Cardiac ventricle fibroblast (primary cell): Measurements from ENCODE around the gene PPP1R1A. TPM values are rescaled to one million over a fixed set of nuclear protein-coding genes. Genes with fewer than 3 reads are reported as not detected.

Experiments
- total RNA-seq: library from RNA; depleted of rRNA; stranded (reverse); fragments of >200 nt; gene quantifications from 2 replicates; pipeline ENCODE4 v1.2.3, GENCODE V29; 2015

Gene PPP1R1A, protein sequence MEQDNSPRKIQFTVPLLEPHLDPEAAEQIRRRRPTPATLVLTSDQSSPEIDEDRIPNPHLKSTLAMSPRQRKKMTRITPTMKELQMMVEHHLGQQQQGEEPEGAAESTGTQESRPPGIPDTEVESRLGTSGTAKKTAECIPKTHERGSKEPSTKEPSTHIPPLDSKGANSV
- total RNA-seq: 0.37 and 0.54 TPM in 2 replicates

DNA sequence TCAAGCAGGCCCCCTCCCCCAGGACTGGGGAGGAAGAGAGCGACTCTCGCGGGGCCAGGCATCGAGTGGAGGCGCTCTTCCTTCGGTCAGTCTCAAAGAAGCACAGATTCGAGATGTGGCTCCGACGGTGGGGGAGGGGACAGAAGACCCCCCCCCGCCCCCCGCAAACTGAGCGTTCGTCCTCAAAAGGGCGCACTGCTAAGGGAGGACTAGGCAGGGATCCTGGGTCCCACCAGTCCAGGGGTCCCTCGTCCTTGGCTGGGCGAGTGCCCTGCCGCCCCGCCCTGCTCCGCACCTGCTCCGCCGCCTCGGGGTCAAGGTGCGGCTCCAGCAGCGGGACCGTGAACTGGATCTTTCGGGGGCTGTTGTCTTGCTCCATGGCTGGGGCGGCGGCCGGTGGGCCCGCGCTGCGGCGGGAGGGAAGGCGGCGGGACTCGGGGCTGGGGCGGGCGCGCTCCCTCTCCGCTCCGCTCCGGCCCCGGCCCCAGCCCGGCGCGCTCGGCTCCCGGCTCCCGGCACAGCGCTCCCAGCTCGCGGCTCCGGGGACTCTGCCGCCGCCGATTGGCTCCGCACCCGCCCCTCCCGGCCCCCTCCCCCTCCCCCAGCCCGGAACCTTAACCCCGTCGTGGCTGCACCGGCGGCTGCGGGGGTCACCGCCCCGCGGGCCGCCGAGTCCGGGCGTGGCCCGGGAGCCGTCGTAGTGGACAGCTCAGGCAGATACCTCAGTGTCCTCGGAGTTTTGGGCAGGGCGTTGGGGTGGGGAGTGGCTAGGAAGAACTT is at the start of gene PPP1R1A:
PPP1R1A (minus strand) TSS at position 550 of the 780 bp plus-strand sequence; CDS start at position 379, 171 bp downstream.

DNA sequence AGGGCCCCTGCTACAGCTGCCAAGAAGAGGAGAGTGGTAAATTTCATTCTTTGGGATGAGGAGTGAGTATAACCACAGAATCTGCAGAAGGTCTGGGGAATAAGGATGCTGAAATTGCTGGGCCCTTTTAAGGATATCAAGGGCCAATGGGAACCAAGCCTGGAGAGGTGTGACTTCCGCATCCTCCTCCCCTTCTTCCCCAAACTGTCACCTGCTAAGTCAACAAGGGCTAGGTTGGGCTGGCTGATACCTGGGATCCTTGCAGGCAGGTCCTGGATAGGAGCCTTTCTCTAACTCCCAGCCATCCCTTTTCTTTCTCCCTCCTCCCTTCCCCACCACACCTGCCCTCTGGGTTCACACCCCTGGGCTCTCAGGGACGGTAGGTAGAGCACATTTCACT is 46.3 kb upstream of the PPP1R1A start, which contains the start of gene LACRT:
LACRT (minus strand) TSS at position 101 of the 400 bp plus-strand sequence; CDS start at position 47, 54 bp downstream.

Other genes starting within 250 kb of the PPP1R1A start
- gene GPR84, start 224.2 kb downstream of the PPP1R1A start, total RNA-seq: not detected in 2 replicates
- 6.2 and 6.9 TPM in 2 replicates for gene ZNF385A, start 203.9 kb downstream of the PPP1R1A start, total RNA-seq
- gene ITGA5, start 169.4 kb downstream of the PPP1R1A start, total RNA-seq: 117 and 137 TPM in 2 replicates
- not detected in 2 replicates for gene GTSF1, start 115.1 kb downstream of the PPP1R1A start, total RNA-seq
- gene NCKAP1L, start 90.9 kb downstream of the PPP1R1A start, total RNA-seq: 0.05 TPM in 1 of 2 replicates, not detected in the other
- gene PDE1B, start 39.1 kb downstream of the PPP1R1A start, total RNA-seq: 0.44 and 1.0 TPM in 2 replicates
- not detected in 2 replicates for gene LACRT, start 46.2 kb upstream of the PPP1R1A start, total RNA-seq
- gene DCD, start 59.7 kb upstream of the PPP1R1A start, total RNA-seq: not detected in 2 replicates